HG03439 (cell line): ENCODE data around the gene MEPCE.

Experiments used
- ATAC-seq: cut with Tn5 transposase; IDR thresholded peaks from one replicate; pipeline ENCODE4 v1.9.1; 2021; ENCODE audit warnings: mild to moderate bottlenecking, moderate library complexity; ENCODE audit not compliant: unreplicated experiment

MEPCE gene

GRCh38 chr7:100456562-100456961, 26.9 kb downstream of the MEPCE start:
- ATAC-seq: no peak

GRCh38 chr7:100457033-100457432, 27.4 kb downstream of the MEPCE start:
- no peak for ATAC-seq

DNA sequence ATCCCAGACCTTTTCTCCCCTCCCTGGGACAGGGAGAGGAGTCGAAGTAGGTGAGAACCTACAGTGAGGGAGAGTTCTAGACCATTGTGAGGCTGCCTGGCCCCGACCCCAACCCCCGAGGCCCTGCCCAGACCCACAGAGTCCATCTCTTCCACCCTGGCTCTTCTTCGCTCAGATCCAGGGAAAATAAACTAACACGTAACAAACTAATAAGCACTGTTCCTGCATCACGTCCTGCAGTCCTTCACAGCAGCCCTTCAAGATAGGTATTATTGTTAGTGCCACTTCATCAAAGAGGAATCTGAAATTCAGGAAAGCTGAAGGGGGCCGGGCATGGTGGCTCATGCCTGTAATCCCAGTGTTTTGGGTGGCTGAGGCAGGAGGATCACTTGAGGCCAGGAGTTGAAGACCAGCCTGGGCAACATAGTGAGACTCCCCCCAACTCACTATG, 34.6 kb downstream of the MEPCE start, which contains the start of gene SPACDR:
TSS of gene SPACDR (minus strand) at position 51 of the 451 bp plus-strand sequence. CDS start 235 bp downstream, outside the sequence.
- ATAC-seq: no peak

DNA sequence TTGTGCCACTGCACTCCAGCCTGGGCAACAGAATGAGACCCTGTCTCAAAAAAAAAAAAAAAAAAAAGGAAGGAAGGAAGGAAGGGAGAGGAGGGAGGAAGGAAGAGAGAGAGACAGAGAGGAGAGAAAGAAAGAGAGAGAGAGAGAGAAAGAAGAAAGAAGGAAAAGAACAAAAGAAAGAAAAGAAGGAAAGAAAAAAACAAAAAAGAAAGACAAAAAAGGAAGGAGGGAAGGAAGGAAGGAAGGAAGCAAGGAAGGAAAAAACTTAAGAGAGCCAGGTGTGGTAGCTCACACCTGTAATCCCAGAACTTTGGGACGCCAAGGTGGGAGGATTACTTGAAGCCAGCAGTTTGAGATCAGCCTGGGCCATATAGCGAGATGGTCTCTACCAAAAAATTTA, 35.2 kb downstream of the MEPCE start:
- no peak for ATAC-seq

DNA sequence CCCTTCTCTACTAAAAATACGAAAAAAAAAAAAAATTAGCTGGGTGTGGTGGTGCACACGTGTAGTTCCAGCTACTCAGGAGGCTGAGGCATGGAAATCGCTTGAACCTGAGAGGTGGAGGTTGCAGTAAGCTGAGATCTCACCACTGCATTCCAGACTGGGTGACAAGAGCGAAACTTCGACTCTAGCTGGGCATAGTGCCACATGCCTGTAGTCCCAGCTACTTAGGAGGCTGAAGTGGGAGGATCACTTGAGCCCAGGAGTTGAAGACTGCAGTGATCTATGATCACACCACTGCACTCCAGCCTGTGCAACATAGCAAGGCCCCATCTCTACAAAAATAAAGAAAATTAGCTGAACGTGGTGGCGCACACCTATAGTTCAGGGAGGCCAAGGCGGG, 35.7 kb downstream of the MEPCE start:
- ATAC-seq: no peak

GRCh38 chr7:100465702-100466311, 36.2 kb downstream of the MEPCE start:
- ATAC-seq: no peak

DNA sequence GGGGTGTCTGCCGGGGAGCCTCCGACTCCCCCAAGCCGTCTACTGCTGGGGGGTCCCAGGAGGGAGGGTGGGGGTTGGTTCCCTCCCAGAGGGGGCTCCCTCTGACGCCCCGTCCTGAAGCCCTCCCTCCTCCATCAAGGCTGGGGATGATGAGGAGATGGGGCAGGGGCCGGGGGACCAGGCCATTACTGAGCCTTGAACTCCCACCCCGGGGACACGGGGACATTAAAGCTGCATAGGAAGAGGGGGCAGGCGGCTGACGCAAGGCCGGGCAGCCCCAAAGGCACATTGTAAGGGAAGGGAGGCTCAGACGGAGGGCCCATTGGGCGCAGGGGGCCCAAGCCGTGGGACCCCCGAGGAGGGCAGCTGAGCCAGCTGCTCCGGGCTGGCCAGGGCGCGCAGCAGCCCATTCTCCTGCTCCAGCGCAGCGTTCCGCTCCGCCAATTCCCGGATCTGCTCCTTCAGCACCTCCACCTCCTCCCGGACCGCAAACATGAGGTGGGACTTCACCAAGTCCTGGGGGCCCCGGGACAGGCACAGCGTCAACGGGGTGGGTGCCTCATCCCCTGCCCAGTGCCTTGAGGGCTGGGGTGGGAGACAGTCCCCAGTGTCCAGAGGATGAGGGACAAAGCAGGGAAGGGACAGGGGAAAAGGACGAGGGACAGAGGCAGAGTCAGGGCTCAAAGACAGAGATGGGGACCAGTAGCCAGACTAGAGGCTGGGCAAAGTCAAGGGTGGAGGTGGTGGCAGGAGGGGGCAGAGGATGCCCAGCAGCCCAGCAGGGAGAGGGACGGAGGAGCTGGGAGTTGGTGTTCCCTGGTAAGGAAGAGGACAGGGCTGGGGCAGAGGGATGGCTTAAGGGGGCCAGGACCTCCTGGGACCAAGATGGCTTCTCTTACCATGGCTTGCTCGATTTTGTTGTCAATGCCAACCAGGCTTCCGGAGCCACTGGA, 37.3 kb downstream of the MEPCE start:
- no peak for ATAC-seq

DNA sequence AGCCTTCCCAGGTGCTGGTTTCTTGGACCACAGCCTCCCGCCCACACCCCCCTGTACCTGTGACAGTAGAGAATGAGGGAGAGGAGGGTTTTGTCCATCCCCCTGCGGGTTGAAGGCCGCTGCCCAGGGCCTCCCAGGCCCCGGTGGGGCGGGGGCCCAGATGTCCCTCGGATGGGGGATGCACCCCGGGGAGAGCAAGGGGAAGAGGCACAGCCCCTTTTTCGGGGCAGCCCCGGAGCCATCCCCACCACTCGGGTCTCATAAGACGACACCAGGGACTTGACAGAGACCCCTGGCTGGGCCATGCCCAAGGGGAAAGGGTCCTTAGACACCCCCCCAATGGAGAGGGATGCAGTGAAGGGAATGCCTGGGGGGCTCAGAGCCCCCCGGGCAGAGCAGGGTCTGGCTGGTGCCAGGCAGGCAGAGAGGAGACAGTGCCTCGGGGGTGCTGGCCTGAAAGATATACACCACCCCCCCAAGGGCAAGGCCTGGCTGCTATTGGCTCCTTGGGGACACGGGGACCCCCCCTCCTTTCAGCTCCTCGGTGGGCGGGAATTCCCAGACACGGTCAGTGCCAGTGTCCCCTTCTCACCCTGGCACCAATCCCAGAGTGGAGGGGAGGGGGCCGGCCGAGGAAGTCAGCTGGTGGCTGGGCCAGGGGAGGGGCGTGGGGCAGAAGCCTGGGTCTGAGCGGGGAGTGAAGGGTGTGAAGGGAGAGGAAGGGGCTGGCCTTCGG, 38.2 kb downstream of the MEPCE start:
- no peak for ATAC-seq

GRCh38 chr7:100469227-100470044, 39.8 kb downstream of the MEPCE start:
- no peak for ATAC-seq

DNA sequence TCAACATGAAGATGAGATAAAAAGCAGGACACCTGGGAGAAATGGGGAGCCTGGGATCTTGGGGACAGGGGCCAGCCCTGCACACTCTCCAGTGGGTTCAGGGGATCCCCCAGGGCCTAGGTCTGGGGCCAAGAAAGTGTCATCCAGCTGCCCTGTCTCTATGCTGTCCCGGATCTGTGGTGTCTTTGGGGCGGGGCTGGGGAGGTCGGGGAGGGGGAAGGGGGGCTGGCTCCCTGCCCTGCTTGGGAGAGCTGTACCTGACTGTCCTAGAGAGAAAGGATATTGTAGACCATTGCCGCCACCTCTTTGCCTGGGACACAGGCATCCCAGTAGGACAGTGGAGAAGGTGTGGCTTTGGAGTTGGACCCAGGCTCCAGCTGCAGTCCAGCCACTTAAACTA, 41.4 kb downstream of the MEPCE start:
- no peak for ATAC-seq

- ATAC-seq: no peak
These were observed 42.7 kb downstream of the MEPCE start for GRCh38 chr7:100472121-100472851.

DNA sequence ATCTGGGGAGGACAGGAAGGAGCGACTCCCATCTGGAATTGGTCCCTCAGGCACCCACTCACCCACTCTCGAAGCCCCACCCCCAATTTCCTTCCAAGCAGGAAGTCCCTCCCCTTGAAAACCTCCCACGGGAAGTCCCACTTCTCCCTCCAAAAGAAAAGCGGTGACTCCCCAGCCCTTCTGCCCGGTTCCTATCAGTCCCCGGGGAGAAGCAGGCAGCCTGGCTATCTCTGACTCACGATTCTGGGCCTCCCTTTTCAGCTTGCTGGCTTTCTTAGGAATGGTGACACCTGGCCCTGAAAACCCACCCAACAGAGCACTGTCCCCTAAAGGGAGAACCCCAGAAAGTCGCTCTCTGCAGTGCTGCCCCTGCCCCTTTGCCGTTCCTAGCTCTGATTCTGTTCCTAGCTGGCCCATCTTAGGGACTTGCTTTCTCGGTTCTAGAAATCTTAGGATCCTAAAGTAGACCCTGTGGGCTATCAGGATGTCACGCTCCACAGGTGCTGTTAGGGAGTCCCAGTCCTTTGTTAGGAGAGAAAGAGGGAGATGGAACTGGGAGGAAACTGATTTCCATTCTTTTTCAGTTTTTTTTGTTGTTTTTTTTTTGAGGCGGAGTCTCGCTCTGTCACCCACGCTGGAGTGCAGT, 43.3 kb downstream of the MEPCE start:
- ATAC-seq: no peak

DNA sequence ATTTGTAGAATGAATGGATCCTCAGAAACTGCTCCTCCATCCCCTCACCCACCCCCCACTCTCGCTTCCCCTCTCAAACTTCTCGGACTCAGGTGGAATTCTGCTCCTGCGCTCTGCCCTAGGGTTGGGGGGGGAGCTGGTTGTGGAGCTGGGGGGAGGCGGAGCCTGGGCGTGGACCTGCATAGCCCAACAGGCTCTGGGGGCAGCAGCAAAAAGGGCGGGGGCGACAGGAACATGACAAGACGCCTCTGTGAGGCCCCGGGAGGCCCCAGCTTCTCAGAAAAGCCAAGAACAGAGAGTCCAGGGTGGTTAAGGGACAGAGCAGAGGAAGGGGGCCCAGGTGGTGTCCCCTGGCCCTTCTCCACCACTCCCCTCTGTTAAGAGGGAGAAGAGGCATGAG, 45.9 kb downstream of the MEPCE start:
- ATAC-seq: no peak

DNA sequence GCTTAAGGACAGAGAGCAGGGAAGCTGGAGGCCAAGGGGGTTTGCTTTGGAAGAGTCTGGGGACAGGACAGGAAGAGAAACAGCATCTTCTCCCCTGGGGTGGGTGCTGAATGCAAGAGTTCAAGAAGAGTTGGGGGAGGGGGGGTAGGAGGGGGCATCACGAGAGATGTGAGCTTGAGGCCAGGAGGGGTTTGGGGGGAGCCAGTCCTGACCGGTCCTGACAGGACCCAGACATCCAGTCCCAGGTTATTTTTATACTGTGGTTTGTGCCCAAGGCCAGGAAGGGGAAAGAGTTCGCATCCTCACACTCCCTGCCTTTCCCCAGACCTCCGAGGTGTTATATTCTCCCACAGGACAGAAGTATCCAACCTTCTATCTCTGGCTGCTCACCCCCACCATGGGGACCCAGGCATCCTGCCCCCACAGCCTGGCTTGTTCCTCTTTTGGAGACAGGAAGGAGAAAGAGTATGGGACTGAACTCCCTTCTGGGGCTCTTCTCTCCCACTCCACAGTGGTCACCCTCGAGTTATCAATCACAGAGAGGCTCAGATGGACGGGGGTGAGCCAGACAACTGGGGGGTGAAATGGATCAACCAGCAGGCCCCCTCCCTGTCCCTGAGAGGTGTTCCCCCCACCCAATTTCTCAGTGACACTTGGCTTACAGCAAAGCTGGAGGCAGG, 46.6 kb downstream of the MEPCE start:
- ATAC-seq: no peak

DNA sequence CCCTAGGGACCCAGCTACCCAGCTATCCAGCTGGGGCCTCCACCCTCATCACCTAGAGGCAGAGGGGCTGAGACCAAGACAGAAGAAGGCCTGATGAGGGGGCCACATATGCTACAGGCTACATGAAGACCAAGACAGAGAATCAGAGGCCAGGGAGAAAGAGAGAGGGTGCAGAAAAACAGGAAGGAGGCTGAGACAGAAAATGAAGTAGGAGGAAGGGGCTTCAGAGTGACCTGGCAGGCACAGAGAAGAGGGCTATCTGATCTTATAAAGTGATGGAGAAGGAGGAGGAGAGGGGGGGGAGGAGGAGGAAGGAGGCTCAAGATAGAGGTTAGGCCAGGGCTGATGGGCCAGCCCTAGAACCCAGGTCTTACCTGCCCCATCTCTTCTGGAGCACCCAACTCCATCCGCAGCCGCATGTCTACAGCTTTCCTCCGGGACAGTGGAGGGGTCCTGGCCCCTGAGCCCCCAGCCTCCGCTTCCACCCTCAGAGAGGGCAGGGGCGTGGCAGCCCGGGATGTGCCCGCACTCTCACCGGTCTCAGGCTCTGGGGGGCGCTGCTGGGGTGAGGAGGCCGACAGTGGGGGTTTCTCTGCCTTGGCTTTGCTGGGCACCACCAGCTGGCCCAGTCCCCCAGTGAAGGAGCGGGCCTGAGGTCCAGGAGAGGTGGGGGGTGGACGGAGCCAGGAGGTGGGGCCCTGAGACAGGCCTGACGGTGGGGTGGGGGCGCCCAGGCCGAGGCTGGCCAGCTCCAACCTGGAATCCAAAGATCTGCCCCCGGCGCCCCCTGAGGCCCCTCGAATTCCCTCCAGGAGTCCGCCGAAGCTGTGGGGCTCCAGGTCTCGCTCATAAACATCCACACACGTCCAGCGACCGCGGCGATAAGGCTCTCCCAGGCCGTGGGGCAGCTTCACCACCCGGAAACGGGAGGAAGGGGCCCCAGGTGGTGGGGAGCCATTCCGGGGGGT, 47.6 kb downstream of the MEPCE start:
- no peak for ATAC-seq

DNA sequence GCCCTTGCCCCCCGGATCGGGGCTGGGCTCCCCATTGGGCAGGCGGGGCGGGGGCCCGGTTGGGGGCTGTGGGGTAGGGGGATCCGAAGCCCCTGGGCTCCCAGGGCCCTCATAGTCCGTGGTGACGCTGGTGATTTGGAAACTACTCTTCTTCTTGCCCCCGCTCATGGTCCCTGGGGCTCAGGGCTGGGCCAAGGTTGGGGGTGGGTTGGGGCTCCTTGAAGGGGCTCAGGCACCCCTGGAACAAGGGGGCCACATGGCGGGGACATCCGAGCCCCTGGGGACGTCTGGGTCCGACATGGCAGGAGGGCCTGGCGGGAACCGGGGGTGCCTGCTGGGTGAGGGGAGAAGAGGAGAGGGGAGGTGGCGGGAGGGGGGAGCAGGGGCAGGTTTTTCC, 48.2 kb downstream of the MEPCE start:
- ATAC-seq: no peak

DNA sequence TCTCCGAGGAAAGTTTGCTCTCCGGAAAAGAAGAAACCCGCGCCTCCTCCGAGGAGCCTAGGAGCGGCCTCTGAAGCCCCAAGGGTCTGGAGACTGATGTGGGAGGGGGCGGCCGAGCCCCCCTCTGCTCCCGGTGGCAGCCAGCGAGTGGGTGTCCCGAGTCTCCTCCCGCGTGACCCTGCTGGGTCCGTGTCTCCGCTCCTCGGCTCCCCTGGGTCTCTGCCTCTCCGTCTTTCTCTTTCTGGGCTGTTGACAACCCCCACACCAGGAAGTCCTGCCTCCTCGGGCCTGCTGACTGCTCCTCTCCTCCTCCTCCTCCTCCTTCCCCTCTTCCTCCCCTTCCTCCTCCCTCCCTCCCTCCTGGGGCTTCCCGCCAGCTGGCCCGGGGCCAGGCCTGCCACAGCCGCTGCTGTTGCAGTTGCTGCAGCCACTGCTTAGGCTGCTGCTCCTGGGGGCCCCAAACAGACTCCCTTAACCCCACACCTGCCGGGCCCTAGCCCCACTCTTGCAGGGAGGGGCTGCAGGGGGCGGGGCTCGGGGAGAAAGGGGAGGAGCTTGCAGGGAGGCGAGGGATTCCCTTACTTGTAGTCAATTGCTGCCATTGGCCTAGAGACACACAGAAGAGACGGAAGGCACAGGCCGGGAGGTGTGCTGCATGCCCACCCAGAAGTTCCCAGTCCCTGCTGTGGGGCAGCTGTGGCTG, 49.5 kb downstream of the MEPCE start, which contains the start of gene TSC22D4:
TSS of gene TSC22D4 (minus strand) at position 257 of the 703 bp plus-strand sequence. CDS start 1,176 bp downstream, outside the sequence.
- ATAC-seq: peak; percentile 52
